GM21576 (cell line): Measurements from ENCODE around the gene CFH.
A peak's percentile ranks its signal among the peaks of the same experiment; 100 is the strongest.
"Not testable (repeated sequence)": the region's sequence is repeated elsewhere in the genome, so short reads cannot be mapped to it uniquely, and the experiment has no call there.

Experiments
- ATAC-seq: cut with Tn5 transposase; IDR thresholded peaks from one replicate; pipeline ENCODE4 v1.9.1; 2021; ENCODE audit warnings: mild to moderate bottlenecking, moderate library complexity; ENCODE audit not compliant: unreplicated experiment

The CFH gene

GRCh38 chr1:196743244-196743643, 91.4 kb downstream of the CFH start:
- ATAC-seq = peak; percentile 89

GRCh38 chr1:196765019-196765740, 113.3 kb downstream of the CFH start:
- ATAC-seq = not testable (repeated sequence)

- ATAC-seq = not testable (repeated sequence)
Observed at GRCh38 chr1:196769823-196770222, 118.0 kb downstream of the CFH start.

DNA sequence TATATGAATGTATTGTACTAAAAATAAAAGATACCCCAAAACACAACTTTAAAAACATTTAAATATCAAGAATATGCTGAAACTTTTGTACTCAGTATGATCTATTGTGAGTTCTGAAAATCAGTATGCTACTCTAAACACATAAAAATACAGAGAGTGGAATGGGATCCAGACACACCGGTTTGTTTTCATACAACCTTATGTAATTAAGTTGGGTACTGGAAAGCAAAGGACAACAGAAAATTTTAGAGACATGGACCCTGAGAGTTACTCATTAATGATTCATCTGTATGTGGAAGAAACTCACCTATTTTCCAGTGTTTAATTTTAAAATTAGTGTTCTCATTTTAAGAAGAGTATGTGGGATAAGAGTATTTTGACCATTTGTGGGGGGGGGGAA, 121.9 kb downstream of the CFH start:
- no peak for ATAC-seq

GRCh38 chr1:196774175-196774574, 122.3 kb downstream of the CFH start:
- ATAC-seq = no peak

- ATAC-seq = peak; percentile 90
Observed at GRCh38 chr1:196774603-196775002, 122.8 kb downstream of the CFH start, which contains the start of gene CFHR3. Gene CFHR3 (plus strand): TSS chr1:196774840. CDS start chr1:196774887, 47 bp downstream.

DNA sequence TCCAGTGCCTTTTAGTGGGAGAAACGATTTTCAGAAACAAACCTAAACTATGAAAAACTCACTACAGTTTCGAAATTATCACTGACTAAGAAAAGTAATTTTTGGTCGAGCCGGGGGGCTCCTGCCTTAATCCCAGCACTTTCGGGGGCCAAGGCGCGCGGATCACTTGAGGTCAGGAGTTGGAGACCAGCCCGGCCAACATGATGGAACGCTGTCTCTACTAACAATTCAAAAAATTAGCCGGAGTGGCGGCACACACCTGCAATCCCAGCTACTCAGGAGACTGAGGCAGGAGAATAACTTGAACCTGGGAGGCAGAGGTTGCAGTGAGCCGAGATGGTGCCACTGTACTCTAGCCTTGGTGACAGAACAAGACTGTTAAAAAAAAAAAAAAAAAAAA, 125.8 kb downstream of the CFH start:
- no peak for ATAC-seq

DNA sequence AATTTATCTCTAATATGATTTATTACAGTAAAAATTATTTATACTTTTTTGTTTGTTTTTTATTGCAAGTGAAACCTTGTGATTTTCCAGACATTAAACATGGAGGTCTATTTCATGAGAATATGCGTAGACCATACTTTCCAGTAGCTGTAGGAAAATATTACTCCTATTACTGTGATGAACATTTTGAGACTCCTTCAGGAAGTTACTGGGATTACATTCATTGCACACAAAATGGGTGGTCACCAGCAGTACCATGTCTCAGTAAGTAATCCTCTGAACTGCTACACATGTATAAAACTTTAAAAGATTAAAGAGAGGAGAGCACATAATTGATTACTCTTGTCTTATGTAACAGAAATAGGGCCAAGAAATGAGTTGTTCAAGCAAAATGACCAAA, 127.2 kb downstream of the CFH start:
- no peak for ATAC-seq

DNA sequence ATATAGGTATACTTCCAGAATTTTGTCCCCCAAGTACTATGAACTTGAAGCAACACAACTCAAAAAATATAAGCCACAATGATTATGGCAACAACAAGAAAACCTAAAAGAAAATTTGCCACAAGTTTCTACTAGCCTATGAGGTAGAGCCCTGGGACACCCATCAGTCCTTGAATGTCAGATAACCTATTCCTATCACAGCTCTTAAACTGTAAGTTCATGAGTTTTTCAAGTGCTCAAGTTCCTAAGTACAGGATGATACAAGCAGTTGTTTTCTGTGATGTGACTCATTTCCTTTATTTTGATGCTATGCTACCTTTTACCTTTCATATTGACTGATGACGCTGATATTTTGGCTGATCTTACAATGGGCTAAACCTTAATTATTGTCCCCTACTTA, 139.4 kb downstream of the CFH start:
- not testable (repeated sequence) for ATAC-seq

DNA sequence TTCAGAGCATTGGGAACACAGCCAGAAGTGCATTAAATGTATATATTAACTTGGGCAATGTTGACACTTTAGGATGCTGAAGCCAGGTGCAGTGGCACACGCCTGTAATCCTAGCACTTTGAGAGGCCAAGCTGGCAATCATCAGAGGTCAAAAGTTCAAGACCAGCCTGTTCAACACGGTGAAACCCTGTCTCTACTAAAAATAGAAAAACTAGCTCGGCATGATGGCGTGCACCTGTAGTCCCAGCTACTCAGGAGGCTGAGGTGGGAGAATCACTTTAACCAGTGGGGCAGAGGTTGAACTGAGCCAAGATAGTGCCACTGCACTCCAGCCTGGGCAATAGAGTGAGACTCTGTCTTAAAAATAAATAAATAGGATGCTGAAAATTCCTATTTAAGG, 142.3 kb downstream of the CFH start:
- ATAC-seq = not testable (repeated sequence)
